Ureter (tissue), 1 donor: Measurements from ENCODE around the gene SLCO2B1. TPM values are rescaled to one million over a fixed set of nuclear protein-coding genes. Genes with fewer than 3 reads are reported as not detected.

Experiments
- DNase-seq: peaks from one replicate; pipeline ENCODE4 v3.0.0-alpha.2; 2020; ENCODE audit warnings: low spot score
- total RNA-seq: library from RNA; stranded (reverse); gene quantifications from one replicate; pipeline ENCODE4 v1.2.4, GENCODE V29; 2023
- donor health status: DM: yes; HTN: yes; CAD: no.

Gene SLCO2B1
- total RNA-seq, 1 donor from 2014 or later: 48.4 TPM

DNA sequence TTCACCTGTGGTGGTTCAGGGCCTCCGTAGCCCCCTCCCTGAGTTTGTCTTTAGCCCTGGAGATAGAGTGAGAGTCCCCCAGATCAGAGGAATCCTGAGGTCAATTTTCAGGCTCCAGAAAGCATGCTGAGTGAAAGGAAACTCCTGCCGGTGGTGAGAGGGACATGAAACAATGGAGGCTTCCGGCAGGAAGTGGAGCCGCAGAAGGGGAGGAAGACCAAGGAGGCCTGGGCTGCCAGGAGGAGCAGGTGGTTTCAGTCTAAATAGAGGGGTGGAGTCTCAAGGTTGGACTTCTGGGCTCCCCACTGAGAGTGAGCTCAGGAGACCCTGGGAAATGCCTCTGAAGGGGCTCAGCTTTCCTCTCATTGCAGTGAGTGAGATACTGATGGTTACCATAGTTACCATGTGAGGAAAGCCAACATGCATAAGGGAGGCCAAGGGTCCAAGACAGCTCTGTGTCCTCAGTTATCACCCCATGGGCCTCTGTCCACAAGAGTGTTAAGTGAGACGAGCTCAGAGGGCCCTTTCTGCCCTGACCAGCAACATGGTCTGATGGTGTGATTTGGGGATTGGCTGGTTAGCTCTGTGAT is 10.7 kb downstream of the SLCO2B1 start:
- DNase-seq: no peak

DNA sequence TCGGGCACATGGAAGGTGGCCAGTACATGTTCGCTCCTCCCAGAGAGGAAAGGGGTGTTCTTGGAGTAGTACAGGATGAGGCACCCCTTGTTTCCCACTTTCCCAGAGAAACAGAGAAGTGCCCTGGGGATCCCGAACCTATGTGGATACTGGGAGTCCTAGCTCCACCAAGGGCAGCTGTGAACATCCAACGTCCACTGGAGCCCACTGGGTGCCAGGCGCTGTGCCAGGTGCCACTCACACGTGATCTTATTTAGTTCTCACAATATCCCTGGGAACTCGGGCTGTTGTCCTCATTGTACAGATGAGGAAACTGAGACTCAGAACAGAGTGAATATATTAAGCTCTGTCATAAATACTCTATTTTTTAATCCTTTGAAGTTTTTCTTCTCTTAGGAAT is 12.0 kb downstream of the SLCO2B1 start:
- DNase-seq: no peak

- no peak for DNase-seq
Observed at GRCh38 chr11:75163921-75164849, 13.3 kb downstream of the SLCO2B1 start.

DNA sequence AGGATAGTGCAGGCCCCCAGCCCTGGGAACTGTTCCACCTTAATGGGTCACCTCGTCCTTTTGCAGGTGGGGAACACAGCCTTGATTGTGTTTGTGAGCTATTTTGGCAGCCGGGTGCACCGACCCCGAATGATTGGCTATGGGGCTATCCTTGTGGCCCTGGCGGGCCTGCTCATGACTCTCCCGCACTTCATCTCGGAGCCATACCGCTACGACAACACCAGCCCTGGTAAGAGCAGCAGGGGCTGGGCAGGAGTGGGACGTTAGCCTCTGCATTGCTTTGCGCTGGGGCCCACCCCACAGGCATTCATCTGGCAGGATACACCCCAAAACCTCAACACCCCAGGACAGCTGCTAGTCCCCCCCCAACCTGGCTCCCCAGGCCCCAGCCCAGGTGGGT is 14.8 kb downstream of the SLCO2B1 start:
- DNase-seq: no peak

GRCh38 chr11:75166791-75167190 is 15.9 kb downstream of the SLCO2B1 start:
- DNase-seq: no peak

- no peak for DNase-seq
Observed at GRCh38 chr11:75167617-75168016, 16.7 kb downstream of the SLCO2B1 start.

GRCh38 chr11:75169101-75169885 is 18.4 kb downstream of the SLCO2B1 start:
- DNase-seq: no peak

DNA sequence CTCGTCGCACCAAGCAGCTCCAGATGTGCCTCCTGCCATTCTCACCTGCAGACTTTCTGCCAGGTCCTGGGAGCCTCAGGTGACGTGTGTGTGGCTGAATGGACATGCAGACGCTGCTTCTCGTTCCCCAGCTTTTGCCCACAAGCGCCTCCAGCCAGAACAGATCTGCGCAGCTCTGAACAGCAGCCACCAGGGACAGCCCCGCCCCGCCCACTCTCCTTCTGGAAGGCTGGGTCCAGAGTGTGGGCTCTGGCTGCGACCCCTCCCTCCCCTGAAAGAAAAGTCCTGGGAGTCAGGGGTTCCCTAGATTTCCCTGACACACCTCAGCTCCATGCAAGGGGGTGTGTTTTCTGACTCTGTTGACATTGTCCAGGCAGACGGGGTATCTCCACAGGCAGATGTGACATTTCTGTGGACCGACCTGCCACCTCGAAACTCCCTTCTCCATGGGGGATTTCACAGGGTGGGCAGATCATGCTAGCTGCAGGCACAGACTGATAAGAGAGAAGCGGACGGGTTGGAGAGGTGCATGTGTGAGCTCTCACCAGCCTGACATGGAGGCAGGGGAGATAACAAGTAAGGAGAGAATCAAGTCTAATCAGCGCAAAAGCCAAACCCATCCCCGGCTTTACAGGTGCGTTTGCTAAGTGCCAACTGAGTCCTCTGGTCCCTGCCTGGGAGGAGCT is 19.8 kb downstream of the SLCO2B1 start:
- no peak for DNase-seq

GRCh38 chr11:75173336-75173735 is 22.4 kb downstream of the SLCO2B1 start:
- DNase-seq: no peak

DNA sequence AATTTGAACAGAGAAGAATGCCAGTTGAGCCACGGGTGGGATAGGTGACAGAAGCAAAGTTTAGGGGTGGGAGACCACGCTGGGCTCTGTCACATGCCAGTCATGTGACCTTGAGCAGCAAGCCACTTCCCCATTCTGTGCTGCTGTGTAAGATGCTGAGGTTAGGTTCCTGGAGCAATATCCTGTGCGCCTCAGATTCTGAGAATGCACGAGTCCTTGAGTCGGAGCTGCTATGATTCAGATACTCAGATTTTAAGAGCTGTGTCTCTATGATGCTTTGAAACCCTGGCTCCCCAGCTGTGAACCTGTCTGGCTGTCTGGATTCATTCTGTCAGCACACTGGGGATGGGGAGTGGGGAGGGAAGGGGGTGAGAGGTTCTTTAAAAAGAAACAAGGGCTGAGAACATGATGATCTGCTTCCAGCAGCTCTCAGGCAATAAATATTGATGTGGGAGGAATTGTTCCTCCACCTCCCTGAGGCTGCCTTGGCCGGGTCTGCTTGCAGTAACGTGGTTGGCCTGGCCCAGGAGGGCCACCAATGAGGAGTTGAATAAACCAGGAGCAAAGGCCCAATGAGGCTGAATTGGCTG is 24.0 kb downstream of the SLCO2B1 start:
- DNase-seq: no peak

DNA sequence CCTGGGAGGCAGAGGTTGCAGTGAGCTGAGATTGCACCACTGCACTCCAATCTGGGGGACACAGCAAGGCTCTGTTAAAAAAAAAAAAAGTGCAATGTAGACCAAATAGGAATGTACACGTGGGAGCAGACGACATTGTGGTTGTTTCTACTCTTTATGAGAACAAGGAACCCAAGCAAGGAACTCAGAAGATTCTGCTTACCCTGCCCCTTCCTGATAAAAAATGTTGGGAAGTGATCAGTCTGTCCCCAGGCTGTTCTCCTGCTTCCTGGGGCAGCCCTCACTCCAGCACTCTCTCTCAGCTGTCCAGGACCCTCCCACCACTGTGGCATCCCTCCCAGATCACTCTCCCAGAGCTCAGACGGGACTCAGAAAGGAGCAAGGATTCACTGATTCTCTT is 31.8 kb downstream of the SLCO2B1 start:
- DNase-seq: no peak

GRCh38 chr11:75184051-75184450 is 33.1 kb downstream of the SLCO2B1 start:
- no peak for DNase-seq

DNA sequence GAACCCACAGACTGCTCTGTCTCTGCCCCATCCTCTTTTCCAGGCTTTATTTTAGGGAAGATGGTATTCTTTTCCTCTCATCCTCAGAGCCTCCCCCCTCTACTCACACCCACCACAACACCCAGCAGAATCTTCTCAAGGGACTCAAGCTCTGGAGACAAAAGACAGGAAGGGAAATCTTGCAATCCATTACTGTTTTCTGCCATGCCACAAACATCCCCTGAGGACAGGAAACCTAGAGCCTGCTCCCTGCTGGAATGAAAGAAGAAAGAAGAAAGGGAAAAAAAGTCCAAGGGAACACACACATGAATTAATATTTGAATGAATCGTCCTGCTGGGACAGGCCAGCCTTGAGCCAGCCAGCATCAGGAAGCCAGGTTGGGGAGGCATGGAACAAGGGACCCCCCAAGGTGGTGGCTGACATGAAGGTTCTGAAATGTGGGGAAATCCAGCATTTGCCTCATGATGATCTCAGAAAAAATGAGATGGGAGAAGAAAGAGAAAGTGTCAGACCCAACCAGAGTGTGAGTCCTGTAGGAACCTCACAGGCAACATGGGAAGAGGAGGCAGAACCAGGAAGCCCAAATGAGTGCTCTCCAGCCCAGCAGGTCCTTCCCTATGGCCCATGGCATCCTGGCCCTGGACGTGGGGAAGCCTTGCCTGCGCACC is 34.0 kb downstream of the SLCO2B1 start:
- no peak for DNase-seq

DNA sequence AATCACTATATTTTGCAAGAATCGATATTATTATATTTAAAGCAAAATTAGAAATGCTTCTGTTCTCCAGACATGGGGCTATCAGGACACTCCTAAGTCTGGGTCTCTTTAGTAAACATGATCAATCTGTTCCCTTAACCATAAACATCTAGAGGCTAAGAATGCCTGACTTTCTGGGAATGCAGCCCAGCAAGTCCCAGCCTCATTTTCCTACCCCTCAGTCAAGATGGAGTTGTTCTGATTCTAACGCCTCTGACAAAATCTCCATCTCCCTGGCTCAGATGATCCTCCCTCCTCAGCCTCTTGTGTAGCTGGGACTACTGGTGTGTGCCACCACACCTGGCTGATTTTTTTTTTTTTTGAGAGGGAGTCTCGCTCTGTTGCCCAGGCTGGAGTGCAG is 35.0 kb downstream of the SLCO2B1 start:
- no peak for DNase-seq

DNA sequence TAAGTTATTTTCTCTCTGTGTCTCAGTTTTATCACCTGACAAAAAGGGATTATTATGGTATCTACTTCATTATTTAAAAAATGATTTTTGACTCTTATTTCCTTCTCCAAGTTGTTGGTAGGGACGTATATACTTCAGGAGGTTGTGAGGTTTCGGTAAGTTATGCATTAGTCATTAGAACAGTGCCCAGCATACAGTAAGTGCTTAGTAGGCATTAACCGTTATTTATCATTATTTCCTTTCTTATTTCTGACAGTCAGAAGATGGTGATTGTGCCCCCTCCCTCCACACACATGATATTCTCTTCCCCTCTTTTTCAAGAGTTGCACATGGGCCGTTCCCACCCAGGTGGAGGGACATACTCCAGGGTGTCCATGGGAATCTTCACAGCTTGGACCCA is 36.1 kb downstream of the SLCO2B1 start:
- DNase-seq: no peak

GRCh38 chr11:75188671-75189070 is 37.8 kb downstream of the SLCO2B1 start:
- no peak for DNase-seq

DNA sequence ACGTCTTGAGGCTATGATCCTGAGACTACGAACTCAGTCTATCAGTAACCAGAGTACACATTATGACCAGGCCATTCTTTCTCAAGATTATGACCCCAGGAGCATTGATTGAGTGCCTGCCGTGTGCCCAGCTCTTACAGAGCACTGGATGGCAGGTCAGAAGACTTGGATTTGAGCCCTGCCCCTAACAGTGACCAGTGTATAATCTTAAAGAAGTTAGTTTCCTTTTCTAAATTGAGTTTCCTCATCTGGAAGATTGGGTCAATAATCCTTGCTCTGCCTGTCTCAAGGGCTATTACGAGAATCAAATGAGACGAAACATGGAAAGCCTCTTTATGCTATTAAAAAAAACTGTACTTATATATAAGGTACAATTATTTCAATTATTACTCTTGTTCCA is 38.2 kb downstream of the SLCO2B1 start:
- DNase-seq: no peak

DNA sequence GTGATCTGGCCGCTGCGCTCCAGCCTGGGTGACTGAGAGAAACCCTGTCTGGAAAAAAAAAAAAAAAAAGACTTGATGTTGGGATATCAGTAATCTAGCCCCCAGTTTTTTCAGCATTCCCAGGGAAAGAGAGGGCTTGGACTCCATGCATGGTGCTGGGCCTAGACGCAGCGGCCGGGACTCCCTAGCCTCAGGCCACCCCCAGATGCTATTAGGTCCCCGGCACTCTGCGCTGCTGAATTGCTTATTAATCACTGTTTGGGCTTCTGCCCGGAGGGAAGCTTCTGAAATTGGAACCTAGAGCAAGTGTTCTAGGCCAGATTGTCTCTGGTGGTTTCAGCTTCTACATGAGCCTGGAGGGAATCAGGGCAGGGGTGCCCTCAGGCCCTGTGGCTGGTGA is 39.0 kb downstream of the SLCO2B1 start:
- DNase-seq: no peak

DNA sequence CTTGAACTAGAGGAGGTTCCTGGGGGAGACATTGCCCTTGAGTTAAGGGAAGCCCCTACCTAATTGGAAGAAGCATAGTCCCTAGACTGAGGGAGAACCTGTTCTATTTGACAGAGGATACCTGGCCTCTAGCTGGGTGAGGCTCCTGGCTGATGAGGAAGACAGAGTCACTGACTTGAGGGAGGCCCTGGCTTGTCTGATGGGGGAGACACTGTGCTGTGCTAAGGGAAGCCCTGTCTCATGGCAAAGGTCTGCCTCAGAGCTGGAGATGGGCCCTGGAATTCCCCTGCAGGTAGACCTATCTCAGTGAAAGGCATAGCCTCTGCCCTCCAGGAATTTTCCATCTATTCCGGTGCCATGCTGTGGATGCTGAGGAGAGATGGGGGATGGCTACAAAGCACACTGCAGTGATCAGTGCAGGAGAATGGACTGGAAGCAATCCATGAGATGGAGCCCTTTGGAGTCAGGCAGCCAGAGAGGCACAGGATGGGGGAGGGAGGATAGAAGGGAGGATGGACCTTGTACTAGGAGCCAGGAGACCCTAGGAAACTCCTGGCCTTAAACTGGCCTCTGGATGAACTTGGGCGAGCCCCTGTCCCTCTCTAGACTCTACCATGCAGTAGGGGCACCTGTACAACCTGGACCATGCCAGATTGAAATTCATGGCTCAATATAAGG is 39.9 kb downstream of the SLCO2B1 start:
- no peak for DNase-seq

GRCh38 chr11:75191330-75191717 is 40.4 kb downstream of the SLCO2B1 start:
- DNase-seq: no peak
